Activated T-helper 1 cell treated with Interleukin-2 at 50 U/mL for 16 hours (primary cell): ENCODE results near the gene AARSD1.
"Not testable (repeated sequence)": the region's sequence is repeated elsewhere in the genome, so short reads cannot be mapped to it uniquely, and the experiment has no call there.

Experiments
- DNase-seq: peaks from one replicate; pipeline ENCODE4 v3.0.0-alpha.2; 2020; ENCODE audit warnings: low read depth

AARSD1 gene

DNA sequence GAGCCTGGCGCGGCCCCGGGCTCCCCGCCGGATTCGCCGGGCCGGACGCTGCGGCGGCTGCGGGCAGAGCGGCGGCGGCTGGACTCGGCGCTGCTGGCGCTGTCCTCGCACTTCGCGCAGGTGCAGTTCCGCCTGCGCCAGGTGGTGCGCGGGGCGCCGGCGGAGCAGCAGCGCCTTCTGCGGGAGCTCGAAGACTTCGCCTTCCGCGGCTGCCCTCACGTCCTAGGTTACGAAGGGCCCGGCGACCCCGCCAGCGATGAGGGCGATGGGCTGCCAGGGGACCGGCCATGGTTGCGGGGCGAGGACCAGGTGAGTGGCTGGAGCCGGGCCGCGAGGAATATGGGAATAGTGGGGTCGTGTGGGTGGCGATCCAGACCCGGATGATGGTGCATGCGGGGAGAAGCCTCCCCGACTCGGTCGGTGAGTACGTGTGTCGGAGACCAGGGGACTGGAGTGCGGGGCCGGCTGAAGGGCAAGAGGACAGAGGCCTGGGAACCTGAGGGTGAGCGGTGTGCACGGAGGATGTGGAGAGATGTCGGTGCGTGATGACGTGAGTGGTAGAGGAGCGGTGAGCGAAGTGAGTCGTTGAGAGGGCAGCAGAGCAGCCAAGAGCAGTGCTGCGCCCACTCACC is 16.6 kb upstream of the AARSD1 start:
- DNase-seq, result peak; percentile 25

DNA sequence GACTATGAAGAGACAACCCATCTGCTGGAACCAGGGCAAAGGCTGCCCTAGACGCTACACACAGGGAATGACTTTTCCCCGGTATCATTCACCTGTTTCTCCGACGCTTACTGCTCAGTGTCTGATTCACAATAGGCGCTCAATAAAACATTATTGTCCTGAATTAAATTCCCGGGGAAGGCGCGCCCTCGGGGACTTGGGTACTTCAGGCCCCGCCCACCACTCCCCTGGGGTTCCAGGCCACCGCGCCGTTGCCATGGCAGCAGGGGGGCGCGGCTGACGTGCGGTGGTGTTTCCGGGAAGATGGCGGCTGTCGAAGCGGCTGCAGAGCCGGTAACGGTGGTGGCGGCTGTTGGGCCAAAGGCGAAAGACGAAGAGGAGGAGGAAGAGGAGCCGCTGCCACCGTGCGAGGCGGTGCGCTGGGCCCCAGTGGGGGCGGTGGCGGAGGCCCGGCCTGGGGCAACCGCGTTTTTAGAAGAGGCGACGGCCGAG is 16.1 kb upstream of the AARSD1 start, which contains the start of gene RUNDC1:
RUNDC1 (plus strand) TSS at position 292 of the 492 bp plus-strand sequence; CDS start at position 304, 12 bp downstream.
- DNase-seq, result peak; percentile 86

GRCh38 chr17:42979511-42980273 is 15.4 kb upstream of the AARSD1 start, which contains the start of gene PTGES3L:
Gene PTGES3L (minus strand): TSS chr17:42980080. CDS start chr17:42980053, 27 bp downstream.
- no peak for DNase-seq

DNA sequence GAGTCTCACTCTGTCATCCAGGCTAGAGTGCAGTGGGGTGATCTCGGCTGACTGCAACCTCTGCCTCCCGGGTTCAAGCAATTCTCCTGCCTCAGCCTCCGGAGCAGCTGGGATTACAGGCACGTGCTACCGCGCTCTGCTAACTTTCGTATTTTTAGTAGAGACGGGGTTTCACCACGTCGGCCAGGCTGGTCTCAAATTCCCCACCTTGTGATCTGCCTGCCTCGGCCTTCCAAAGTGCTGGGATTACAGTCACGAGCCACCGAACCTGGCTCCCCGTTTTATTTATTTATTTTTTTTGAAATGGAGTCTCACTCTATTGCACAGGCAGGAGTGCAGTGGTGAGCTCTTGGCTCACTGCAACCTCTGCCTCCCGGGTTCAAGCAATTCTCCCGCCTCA is 11.4 kb upstream of the AARSD1 start:
- not testable (repeated sequence) for DNase-seq

- DNase-seq, result no peak
These were observed 11.0 kb upstream of the AARSD1 start for GRCh38 chr17:42975265-42975664.

DNA sequence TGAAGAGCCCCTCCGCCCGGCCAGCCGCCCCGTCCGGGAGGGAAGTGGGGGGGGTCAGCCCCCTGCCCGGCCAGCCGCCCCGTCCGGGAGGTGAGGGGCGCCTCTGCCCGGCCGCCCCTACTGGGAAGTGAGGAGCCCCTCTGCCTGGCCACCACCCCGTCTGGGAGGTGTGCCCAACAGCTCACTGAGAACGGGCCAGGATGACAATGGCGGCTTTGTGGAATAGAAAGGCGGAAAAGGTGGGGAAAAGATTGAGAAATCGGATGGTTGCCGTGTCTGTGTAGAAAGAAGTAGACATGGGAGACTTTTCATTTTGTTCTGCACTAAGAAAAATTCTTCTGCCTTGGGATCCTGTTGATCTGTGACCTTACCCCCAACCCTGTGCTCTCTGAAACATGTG is 9.1 kb upstream of the AARSD1 start:
- DNase-seq, result not testable (repeated sequence)

- DNase-seq, result no peak
These were observed 7.3 kb upstream of the AARSD1 start for GRCh38 chr17:42971589-42971988.

- no peak for DNase-seq
These were observed 4.8 kb upstream of the AARSD1 start for GRCh38 chr17:42969001-42969581.

GRCh38 chr17:42967925-42968324 is 3.7 kb upstream of the AARSD1 start:
- no peak for DNase-seq

DNA sequence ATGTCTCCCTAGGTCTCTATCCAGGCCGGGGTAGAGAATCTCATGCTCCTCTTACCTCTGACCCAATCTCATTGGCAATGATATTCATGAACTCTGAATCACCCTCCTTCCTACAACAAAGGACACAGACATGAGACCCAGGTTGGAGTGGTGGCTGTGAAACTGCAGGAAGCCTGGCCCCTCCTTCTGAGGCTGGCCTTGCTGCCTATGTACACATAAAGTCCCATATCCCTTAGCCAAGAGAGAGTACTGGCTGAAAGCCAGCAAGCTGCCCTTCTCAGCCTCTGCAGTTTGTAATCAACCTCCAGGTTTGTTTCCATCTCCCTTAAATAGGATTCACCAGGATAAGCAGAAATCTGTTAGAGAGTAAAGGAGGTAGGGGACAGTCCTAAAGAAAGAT is 10.6 kb downstream of the AARSD1 start:
- DNase-seq, result no peak

DNA sequence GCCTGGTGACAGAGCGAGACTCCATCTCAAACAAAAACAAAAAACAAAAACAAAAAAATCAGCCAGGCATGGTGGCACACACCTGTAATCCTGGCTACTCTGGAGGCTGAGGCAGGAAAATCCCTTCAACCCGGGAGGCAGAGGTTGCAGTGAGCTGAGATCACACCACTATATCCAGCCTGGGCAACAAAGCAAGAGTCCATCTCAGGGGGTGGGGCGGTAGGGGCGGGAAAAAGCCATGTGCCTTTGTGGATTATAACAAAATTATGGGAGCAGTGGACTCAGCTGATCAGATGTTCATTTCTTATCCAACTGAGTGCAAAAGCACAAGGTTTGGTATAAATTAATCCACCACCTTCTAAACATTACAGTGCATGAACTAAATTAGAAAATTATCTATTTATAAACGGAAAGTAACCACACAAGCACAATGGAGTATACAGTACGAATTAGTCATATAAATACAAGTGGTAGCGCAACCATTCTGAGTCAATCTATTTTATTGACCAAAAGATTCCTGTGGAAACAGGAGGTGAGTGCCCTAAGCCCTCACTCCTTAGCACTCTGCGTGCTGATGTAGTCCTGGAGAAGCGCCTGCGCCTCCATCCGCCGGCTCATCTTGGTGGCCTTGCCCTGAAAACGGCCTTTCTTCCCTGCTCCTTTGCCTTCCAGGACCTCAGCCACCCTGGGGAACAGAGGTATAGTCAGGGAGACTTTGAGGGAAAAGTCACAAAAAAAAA is 14.0 kb downstream of the AARSD1 start:
- no peak for DNase-seq

- DNase-seq, result no peak
These were observed 17.4 kb downstream of the AARSD1 start for GRCh38 chr17:42946812-42947211.

GRCh38 chr17:42944211-42944610 is 20.0 kb downstream of the AARSD1 start:
- no peak for DNase-seq

DNA sequence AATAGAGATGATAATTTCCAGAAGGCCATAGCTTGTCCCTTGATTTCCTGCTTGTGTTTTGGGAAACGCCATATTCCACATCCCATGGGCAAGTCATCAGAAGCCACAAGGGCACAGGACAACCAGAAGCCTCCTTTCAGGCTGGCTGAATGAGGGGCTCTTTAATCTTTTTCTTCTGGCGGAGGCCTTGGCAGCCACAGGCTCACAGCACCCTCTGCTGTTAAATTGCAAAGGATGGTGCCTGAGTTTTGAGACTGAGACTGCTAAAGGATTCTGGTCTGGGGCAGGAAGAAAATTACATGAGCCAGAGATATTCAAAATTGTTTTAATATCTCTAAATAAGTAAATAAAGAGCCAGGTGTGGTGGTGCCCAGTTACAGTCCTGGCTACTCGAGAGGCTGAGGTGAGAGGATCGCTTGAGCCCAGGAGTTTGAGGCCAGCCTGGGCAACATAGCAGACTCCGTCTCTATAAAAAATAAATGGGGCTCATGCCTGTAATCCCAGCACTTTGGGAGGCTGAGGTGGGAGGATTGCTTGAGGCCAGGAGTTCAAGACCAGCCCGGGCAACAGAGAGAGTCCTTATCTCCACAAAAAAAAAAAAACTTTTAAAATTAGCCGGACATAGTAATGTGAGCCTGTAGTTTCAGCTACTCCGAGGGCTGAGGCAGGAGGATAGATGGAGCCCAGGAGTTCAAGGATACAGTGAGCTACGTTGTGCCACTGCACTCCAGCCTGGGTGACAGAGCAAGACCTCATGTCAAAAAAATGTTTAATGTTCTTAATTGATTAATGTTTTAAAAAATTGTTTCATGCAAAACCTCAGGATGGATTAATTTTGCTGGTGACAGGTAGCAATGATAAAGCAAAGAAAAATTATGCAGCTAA is 26.3 kb downstream of the AARSD1 start:
- DNase-seq, result no peak

- no peak for DNase-seq
These were observed 34.8 kb downstream of the AARSD1 start for GRCh38 chr17:42929497-42929844.

DNA sequence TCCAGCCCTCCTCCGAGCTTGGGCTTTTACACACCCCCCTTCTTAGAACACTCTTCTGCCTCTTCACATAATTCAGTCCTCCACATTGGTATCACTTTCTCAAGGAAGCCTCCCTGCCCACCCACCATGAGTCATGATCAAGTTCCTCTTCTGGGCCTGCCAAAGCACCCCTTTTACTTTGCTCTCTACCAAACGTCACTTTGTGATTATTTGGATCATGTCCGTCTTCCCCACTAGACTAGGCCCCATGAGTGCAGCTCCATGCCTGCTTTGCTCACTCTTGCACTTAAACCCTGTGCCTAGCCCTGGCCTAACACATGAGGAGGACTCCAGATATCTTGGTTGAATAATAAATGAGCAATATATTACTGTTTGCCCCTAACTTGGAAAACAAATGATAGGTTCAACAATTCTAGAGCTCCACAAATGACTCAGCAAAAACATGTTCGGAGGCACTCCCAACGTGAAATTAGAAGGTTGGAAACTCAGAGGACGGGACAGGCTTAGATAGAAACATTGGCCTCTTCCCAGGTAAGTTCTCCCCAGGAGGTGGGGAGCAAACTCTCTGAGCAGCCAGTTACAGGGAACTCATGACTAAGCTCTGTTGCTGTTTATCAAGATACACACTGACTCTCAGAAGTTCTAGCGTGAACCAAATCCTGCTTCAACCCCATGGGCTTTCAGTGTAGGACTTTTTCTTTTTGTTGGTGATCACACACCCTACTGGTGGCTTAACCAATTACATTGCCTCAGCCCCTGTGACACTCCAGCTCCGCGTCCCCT is 35.3 kb downstream of the AARSD1 start:
- no peak for DNase-seq

- DNase-seq, result no peak
These were observed 39.4 kb downstream of the AARSD1 start for GRCh38 chr17:42924891-42925290.

DNA sequence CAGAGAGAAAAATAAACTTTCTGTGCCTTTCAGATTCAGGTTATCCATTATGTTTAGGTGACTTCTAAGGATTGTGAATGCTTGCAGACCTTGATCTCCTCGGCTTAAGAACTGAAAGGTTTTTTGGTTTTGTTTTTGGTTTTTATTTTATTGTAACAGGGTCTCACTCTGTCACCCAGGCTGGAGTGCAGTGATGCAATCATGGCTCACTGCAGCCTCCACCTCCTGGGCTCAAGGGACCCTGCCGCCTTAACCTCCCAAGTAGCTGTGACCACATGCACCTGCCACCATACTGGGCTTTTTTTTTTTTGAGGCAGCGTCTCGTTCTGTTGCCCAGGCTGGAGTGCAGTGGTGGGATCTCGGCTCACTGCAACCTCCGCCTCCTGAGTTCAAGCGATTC is 40.8 kb downstream of the AARSD1 start:
- DNase-seq, result not testable (repeated sequence)

DNA sequence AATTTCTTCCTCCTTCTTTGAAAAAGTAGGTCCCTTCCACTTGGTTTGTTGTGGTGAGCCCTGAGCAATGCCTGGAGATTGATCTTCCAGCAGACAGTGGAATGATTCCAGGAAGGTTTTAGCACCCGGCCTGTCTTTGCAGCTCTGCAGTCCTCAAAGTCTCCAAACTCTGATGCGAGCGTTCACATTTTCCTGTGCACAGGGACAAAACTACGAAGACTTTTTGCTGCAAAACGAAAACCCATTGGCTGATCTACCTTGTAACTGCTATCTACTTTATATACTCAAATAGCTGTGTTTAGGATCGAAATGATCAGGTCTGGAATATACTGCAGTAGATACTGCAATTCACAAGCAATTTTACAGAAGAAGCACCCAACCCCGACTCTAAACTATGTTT is 42.0 kb downstream of the AARSD1 start:
- DNase-seq, result no peak

DNA sequence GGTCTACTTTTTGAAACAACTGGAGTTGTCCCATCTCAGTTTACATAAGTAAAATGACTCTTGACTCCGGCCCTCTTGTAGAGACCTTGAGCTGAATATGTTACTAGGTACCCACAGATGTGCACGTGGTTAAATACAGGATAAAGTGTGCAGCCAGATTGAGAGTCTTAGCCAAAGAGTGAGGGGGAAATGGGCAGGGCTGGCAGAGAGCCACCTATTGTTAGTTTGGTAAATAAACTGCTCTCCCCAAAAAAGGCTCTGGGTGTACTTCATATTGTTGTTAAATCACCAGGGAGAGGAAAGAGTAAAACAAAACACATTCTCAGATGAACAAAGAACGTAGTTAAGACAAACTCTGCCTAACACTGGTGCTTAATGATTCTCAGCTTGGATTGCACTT is 43.3 kb downstream of the AARSD1 start:
- DNase-seq, result no peak
